GM19043 (cell line): ENCODE data around the gene CD300C.
"Not testable (repeated sequence)": the region's sequence is repeated elsewhere in the genome, so short reads cannot be mapped to it uniquely, and the experiment has no call there.

Experiments
- ATAC-seq: cut with Tn5 transposase; IDR thresholded peaks from one replicate; pipeline ENCODE4 v1.9.1; 2021; ENCODE audit warnings: low read depth; ENCODE audit not compliant: unreplicated experiment

Gene CD300C

GRCh38 chr17:74516561-74517328 is 29.2 kb downstream of the CD300C start:
- ATAC-seq: no peak

- ATAC-seq: no peak
These were observed 30.0 kb downstream of the CD300C start for GRCh38 chr17:74515941-74516340.

GRCh38 chr17:74514632-74515334 is 31.1 kb downstream of the CD300C start:
- no peak for ATAC-seq

- ATAC-seq: no peak
These were observed 31.8 kb downstream of the CD300C start for GRCh38 chr17:74513987-74514631.

GRCh38 chr17:74512624-74513091 is 33.3 kb downstream of the CD300C start:
- ATAC-seq: peak; percentile 61

GRCh38 chr17:74512036-74512435 is 33.9 kb downstream of the CD300C start:
- ATAC-seq: no peak

GRCh38 chr17:74508156-74508555 is 37.8 kb downstream of the CD300C start:
- no peak for ATAC-seq

- ATAC-seq: not testable (repeated sequence)
These were observed 42.0 kb downstream of the CD300C start for GRCh38 chr17:74503949-74504348.

- ATAC-seq: no peak
These were observed 43.1 kb downstream of the CD300C start for GRCh38 chr17:74502861-74503260.

GRCh38 chr17:74499992-74500391 is 45.9 kb downstream of the CD300C start:
- no peak for ATAC-seq

- no peak for ATAC-seq
These were observed 48.4 kb downstream of the CD300C start for GRCh38 chr17:74497471-74497870.

- no peak for ATAC-seq
These were observed 52.5 kb downstream of the CD300C start for GRCh38 chr17:74493331-74493833.

GRCh38 chr17:74491626-74492025 is 54.3 kb downstream of the CD300C start:
- ATAC-seq: no peak
